B cell (primary cell): Measurements from ENCODE around the gene PAM16. TPM values are rescaled to one million over a fixed set of nuclear protein-coding genes. Genes with fewer than 3 reads are reported as not detected.

Experiments
- ATAC-seq: fragments of 200-7000 bp; cut with Tn5 transposase; one replicate; pipeline ENCODE4 v1.10.0; 2021; ENCODE audit warnings: low read depth, mild to moderate bottlenecking, moderate number of reproducible peaks, moderate library complexity
- CTCF ChIA-PET: fragments of 350-600 bp; sonication (Branson Sonifier 250); formaldehyde crosslinking; loops from one replicate; lab custom pipeline; 2021; ENCODE audit warnings: antibody characterized with exemption, inconsistent platforms; lab: Charles Lee
- POLR2A ChIA-PET: fragments of 350-600 bp; sonication (Branson Sonifier 250); formaldehyde crosslinking; loops from one replicate; lab custom pipeline; 2021; ENCODE audit warnings: antibody characterized with exemption; lab: Charles Lee
- DNase-seq: peaks from one replicate; pipeline ENCODE4 v3.0.0; 2013
- H2AFZ ChIP-seq: 2 replicates; pipeline ENCODE4 v1.6.1; 2012; ENCODE audit warnings: mild to moderate bottlenecking, low read depth, low read length; ENCODE audit not compliant: insufficient read depth, poor library complexity, severe bottlenecking
- H3K27ac ChIP-seq, 2 donors: 1 replicate in 1 of 2; 2 replicates in 1 of 2; pipeline ENCODE4 v1.5.1; 2012 to 2013; ENCODE audit warnings: low read length in 2 of 2, mild to moderate bottlenecking in 2 of 2, moderate library complexity in 1 of 2
- H3K27me3 ChIP-seq, 4 experiments: fragments of 200-600 bp in 1 of 4; sonication (generic) in 1 of 4; replicated peaks in 1 of 4; 1 replicate in 2 of 4; 2 replicates in 2 of 4; pipeline versions ENCODE4 v1.6.1 to v1.7.0; 2013 to 2016; ENCODE audit warnings: low read length in 3 of 4, mild to moderate bottlenecking in 2 of 4, mixed read lengths in 1 of 4, moderate library complexity in 1 of 4; ENCODE audit not compliant: insufficient read depth in 4 of 4, control insufficient read depth in 3 of 4; ENCODE audit errors: control extremely low read depth in 1 of 4
- H3K36me3 ChIP-seq, 2 experiments: replicated peaks in 1 of 2; 1 replicate in 1 of 2; 2 replicates in 1 of 2; pipeline versions ENCODE4 v1.6.1 to v1.7.1; 2013; ENCODE audit warnings: low read length in 1 of 2; ENCODE audit not compliant: insufficient read depth in 2 of 2, control insufficient read depth in 1 of 2; ENCODE audit errors: control extremely low read depth in 1 of 2, extremely low read depth in 1 of 2
- H3K4me1 ChIP-seq, 2 donors: fragments of 200-600 bp in 1 of 2; sonication (generic) in 1 of 2; 1 replicate in 1 of 2; 2 replicates in 1 of 2; pipeline versions ENCODE4 v1.5.1 to v1.6.1; 2013 to 2017; ENCODE audit warnings: low read length in 2 of 2; ENCODE audit not compliant: control insufficient read depth in 2 of 2, insufficient read depth in 2 of 2
- H3K4me2 ChIP-seq: replicated peaks from 2 replicates; pipeline ENCODE3; 2012; ENCODE audit warnings: mild to moderate bottlenecking, low read depth, low read length; ENCODE audit not compliant: poor library complexity, severe bottlenecking
- H3K4me3 ChIP-seq, 5 experiments: fragments of 200-600 bp in 1 of 5; sonication (generic) in 1 of 5; 1 replicate in 3 of 5; 2 replicates in 2 of 5; pipeline versions ENCODE4 v1.5.1 to v1.7.0; 2011 to 2016; ENCODE audit warnings: low read length in 4 of 5, mild to moderate bottlenecking in 4 of 5, low read depth in 2 of 5, control low read depth in 1 of 5, moderate library complexity in 1 of 5; ENCODE audit not compliant: insufficient read depth in 1 of 5; ENCODE audit errors: control extremely low read depth in 1 of 5, extremely low read depth in 1 of 5
- H3K79me2 ChIP-seq: fragments of 200-600 bp; sonication (generic); one replicate; pipeline ENCODE4 v1.6.0; 2016; ENCODE audit warnings: low read length; ENCODE audit not compliant: control insufficient read depth, insufficient read depth
- H3K9ac ChIP-seq: fragments of 200-600 bp; sonication (generic); 2 replicates; pipeline ENCODE4 v1.6.1; 2017; ENCODE audit warnings: mild to moderate bottlenecking, low read length, moderate library complexity
- H3K9me3 ChIP-seq, 3 donors: one replicate each; pipeline versions ENCODE4 v1.6.1 to v1.7.1; 2013; ENCODE audit warnings: low read length in 2 of 3; ENCODE audit not compliant: control insufficient read depth in 2 of 3, insufficient read depth in 1 of 3; ENCODE audit errors: control extremely low read depth in 1 of 3
- H4K20me1 ChIP-seq: 2 replicates; pipeline ENCODE4 v1.6.0; 2012; ENCODE audit warnings: mild to moderate bottlenecking, low read length; ENCODE audit not compliant: insufficient read depth, control insufficient read depth, poor library complexity, severe bottlenecking
- H3K27ac Mint-ChIP-seq: one replicate; pipeline ENCODE4 v1.8.0; 2021; ENCODE audit warnings: mixed read lengths
- H3K27me3 Mint-ChIP-seq: one replicate; pipeline ENCODE4 v1.8.0; 2021; ENCODE audit warnings: mixed read lengths
- H3K4me1 Mint-ChIP-seq: one replicate; pipeline ENCODE4 v1.8.0; 2021; ENCODE audit warnings: mixed read lengths
- H3K4me3 Mint-ChIP-seq: one replicate; pipeline ENCODE4 v1.8.0; 2021; ENCODE audit warnings: mixed read lengths
- H3K9me3 Mint-ChIP-seq: one replicate; pipeline ENCODE4 v1.8.0; 2022; ENCODE audit warnings: mixed read lengths; ENCODE audit not compliant: insufficient read depth
- CTCF ChIP-seq: fragments of 200-600 bp; IDR thresholded peaks from one replicate; pipeline ENCODE4 v1.8.0; 2022; ENCODE audit warnings: antibody characterized with exemption, mild to moderate bottlenecking
- EZH2 ChIP-seq: IDR thresholded peaks from 2 replicates; pipeline ENCODE4 v1.6.1; 2012; ENCODE audit warnings: borderline replicate concordance, low read depth, mild to moderate bottlenecking, moderate library complexity, low read length; ENCODE audit not compliant: insufficient read depth, poor library complexity, severe bottlenecking
- WGBS: methylation state at CpG from one replicate; pipeline ENCODE4 v1.1.5; 2013; ENCODE audit warnings: missing lambda C conversion rate; ENCODE audit not compliant: insufficient coverage; 5-methylcytosine and 5-hydroxymethylcytosine counted together
- intact Hi-C: fragments of 100-400 bp; cut with micrococcal nuclease; formaldehyde crosslinking; loops from one replicate; pipeline ENCODE4 v1.10.0; 2022
- polyA plus RNA-seq: library from polyadenylated mRNA; depleted of rRNA; stranded (reverse); fragments of >200 nt; gene quantifications from 2 replicates; pipeline ENCODE4 v1.2.3, GENCODE V29; 2012
- total RNA-seq, 2 donors: library from RNA; stranded (reverse); fragments of 120-200 nt in 1 of 2; gene quantifications; 1 replicate in 1 of 2; 2 replicates in 1 of 2; pipeline versions ENCODE4 v1.2.3 to v1.2.4, GENCODE V29; 2013 to 2022

PAM16 gene
- total and polyA plus RNA-seq, 2 donors (not counting 1 experiment from before 2014, with no cell fraction given), result 57.3 to 64.1 TPM

GRCh38 chr16:4373909-4374742 is 23.0 kb upstream of the PAM16 start:
- TF ChIP-seq CTCF, result no peak
- no peak for TF ChIP-seq EZH2
- Histone ChIP-seq H3K9me3 (no peaks in the 10 kb centered on the region), H4K20me1 (peaks cover 93% of the 10 kb centered on the region), H3K4me3 (no peak overlapping the region), H2AFZ (no peak overlapping the region), H3K4me2 (peak overlapping the region; percentile 93), H3K27ac (no peak overlapping the region), H3K27me3 (no peaks in the 10 kb centered on the region), H3K9ac (no peak overlapping the region), H3K79me2 (peaks cover 20% of the 10 kb centered on the region), H3K36me3 (peaks cover 0 to 3% of the 10 kb centered on the region in 2 experiments), H3K4me1 (peaks cover 18 to 25% of the 10 kb centered on the region in 2 donors)
- ChIA-PET CTCF (interaction anchor here (1.8 to 2.4 kb wide), 2 partner anchors 9 to 29 kb away, joined by 9 to 10 read pairs; no protein-coding TSS in a partner anchor), POLR2A (interaction anchor here (0.6 to 0.8 kb wide), 2 partner anchors 42 to 103 kb away, joined by 3 to 8 read pairs; no protein-coding TSS in a partner anchor)
- DNase-seq, result no peak
- Mint-ChIP-seq H3K4me1 (peaks cover 26% of the 10 kb centered on the region), H3K27me3 (no peaks in the 10 kb centered on the region), H3K9me3 (no peaks in the 10 kb centered on the region), H3K27ac (peak overlapping the region; percentile 26), H3K4me3 (peak overlapping the region; percentile 32)
- WGBS, result 89% methylated on average over 18 of the region's 30 CpGs
- intact Hi-C loops, result loop anchor here (5.0 kb wide), 1 partner anchor 257 kb away; the partner anchor contains the start of gene ADCY9
- no peak for ATAC-seq
